ENCODE data around the gene RNMT.

Gene RNMT

DNA sequence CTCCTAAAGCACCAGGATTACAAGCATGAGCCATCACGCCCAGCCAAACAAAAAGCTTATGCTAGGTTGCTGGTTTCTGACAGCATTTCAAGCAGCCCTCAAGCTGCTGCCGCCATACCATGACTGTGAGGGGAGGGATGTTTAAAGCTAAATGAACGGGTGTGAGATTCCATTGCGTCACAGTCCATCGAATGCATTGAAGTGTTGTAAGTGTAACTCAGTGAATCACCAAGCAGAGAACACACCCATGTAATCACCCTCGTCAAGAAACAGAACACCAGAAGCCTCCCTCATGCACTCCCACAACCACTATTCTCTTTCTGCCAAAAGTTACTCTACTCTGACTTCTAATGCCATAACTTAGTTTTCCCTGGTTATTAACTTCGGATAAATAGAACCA, 64.7 kb downstream of the RNMT start:
- no peak overlapping the region for H3K27ac ChIP-seq
- TF ChIP-seq, protein P1, sequence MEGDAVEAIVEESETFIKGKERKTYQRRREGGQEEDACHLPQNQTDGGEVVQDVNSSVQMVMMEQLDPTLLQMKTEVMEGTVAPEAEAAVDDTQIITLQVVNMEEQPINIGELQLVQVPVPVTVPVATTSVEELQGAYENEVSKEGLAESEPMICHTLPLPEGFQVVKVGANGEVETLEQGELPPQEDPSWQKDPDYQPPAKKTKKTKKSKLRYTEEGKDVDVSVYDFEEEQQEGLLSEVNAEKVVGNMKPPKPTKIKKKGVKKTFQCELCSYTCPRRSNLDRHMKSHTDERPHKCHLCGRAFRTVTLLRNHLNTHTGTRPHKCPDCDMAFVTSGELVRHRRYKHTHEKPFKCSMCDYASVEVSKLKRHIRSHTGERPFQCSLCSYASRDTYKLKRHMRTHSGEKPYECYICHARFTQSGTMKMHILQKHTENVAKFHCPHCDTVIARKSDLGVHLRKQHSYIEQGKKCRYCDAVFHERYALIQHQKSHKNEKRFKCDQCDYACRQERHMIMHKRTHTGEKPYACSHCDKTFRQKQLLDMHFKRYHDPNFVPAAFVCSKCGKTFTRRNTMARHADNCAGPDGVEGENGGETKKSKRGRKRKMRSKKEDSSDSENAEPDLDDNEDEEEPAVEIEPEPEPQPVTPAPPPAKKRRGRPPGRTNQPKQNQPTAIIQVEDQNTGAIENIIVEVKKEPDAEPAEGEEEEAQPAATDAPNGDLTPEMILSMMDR (conservative IDR thresholded peaks at IDR 0.05): no peak

DNA sequence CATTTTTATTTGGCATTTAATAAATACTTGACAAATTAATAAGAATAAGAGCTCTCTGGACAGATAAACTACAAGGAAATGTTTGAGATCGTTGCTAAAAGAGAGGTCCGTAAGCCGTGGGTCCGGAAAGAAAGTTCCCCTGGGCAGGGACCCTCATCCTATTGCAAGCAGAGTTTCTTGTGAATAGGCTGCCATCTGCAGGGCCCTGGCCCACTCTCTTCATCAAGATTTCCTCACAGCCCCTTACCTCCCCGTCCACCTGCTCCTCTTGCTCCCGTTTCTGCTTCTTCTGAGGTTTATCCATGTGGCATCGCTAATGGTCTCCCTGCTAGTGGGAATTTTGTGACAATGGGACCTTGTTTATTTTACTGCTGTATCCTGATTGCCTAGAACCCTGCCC, 67.3 kb downstream of the RNMT start:
- TF ChIP-seq, protein P1 (conservative IDR thresholded peaks at IDR 0.05): no peak

DNA sequence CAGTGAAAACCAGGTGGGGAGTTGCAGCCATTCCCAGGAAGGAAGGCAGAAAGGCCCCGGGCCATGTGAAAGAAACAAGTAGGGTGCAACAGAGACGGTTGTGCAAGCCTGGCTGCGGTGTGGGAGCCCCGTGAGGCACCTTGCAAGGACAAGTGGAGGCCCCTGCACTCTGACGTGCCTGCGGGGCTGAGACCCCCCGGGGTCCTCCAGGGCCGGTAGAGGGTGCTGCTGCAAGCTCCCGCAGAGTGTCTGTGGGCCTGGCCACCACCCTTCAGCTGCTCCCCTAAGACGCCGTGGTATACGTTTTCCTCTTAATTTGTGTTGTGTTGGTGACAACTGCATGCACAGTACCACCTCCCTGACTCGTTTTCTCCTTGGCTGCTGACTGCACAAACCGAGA, 70.0 kb downstream of the RNMT start:
- H3K27ac ChIP-seq: no peak overlapping the region
- TF ChIP-seq, protein P1 (conservative IDR thresholded peaks at IDR 0.05): no peak

More for the DNA sequence above, 67.3 kb downstream of the RNMT start:
- H3K27ac ChIP-seq: no peak overlapping the region

DNA sequence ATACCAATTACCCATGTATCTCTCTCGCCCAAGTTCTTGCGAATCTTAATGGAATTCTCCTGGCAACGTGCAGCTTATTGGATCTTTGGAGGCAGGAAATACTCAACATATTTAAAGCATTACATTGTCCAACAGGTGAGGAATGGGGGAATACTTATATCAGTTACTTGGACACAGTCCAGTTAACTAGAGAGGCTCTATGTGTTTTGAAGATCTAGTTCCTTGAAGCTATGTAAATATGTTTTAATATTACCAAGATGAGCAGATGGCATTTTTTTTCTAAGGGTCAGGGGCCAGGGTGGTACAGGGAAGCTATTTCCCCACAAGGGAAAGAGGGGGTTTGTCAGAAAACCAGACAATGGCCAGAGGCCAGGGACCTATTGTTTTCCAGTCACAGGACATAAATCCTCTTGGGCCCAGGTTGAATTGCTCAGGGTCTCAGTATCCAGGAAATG, 70.7 kb downstream of the RNMT start:
- H3K27ac ChIP-seq: no peak overlapping the region
- TF ChIP-seq, protein P1 (conservative IDR thresholded peaks at IDR 0.05): no peak

DNA sequence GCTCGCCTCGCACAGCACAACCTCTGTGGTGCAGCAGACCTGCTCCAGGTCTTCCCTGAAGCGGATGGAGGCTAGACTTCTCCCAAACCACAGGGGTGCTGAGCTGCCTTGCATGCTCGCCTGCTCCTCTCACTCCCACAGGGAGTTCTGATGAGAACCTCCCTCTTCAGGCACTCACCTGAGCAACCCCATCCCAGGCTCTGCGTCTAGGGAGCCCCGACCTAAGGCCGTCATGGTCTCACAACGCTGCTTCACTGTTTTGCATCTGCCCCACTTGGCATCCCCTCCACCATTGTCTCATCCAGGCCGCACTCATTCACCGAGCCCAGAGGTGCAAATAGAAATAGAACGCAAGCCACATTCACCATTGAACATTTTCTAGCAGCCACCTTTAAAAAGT, 72.9 kb downstream of the RNMT start:
- H3K27ac ChIP-seq: no peak overlapping the region
- TF ChIP-seq, protein P1 (conservative IDR thresholded peaks at IDR 0.05): no peak

DNA sequence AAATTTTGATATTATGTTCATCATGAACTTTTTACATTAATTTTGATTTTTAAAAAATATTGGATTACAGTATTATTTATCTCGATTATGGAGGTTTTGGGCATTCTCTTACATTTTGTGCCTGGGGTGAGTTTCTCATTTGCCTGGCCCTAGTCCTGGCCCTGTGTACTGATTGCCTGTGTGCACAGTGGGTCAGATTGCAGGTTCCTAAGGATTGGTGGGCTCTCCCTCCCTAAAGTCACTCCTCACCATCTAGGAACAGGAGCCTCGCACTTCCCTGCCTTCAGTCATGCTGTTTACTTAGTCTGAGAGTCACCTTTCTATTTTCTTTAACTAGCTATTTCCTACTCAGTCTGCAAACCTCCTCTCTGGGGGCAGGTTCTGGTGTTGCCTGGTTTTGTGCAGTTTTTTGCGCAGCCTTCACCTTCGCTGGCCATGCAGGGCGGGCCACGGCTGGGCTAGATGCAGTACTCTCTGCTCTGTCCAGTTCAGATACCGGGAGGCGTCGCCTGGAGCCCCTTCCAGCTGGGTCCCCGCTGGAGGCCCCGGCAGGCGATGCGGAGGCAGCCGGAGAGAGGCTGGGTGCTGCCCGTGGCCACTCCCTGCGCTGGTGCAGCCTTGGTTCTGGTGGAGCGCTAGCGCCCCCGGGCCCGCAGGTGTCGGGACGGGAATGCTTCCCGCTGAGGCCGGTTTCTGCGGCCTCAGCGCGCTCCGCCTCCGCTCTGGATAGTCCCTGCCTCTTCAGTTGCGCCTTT, 74.2 kb downstream of the RNMT start:
- TF ChIP-seq, protein P1 (conservative IDR thresholded peaks at IDR 0.05): peak; percentile 84
- peak overlapping the region; percentile 14; the same call in 1 of the 2 replicates for H3K27ac ChIP-seq

DNA sequence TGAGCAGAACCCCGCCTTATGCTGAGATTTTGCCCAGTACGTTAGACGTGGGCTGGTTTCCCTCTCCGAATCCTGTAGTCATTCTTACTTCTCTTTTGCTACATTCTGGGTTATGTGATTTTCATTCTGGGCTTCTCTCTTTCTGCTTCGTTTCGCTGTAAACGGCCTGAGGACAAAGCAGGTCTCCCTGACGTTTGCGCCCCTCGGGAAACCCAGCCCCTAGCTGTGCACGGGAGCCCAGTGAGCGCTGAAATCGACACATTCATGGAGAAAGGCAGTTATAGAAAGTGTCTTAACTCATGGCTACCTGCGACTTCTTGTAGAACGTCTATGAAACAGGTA, 74.8 kb downstream of the RNMT start:
- no peak overlapping the region for H3K27ac ChIP-seq
- TF ChIP-seq, protein P1 (conservative IDR thresholded peaks at IDR 0.05): peak; percentile 16
